ENCODE data around the gene CRNKL1.
A peak's percentile ranks its signal among the peaks of the same experiment; 100 is the strongest.

Gene CRNKL1

GRCh38 chr20:20052074-20052970, at the start of gene CRNKL1, which contains the start of gene CFAP61:
TSS of gene CRNKL1 (minus strand) at chr20:20052466. CDS start at chr20:20052342, 124 bp downstream.
TSS of gene CFAP61 (plus strand) at chr20:20052532. CDS start at chr20:20056654, 4,122 bp downstream.
- DNase-seq = peak; percentile 98 to 99 (median 98)

DNA sequence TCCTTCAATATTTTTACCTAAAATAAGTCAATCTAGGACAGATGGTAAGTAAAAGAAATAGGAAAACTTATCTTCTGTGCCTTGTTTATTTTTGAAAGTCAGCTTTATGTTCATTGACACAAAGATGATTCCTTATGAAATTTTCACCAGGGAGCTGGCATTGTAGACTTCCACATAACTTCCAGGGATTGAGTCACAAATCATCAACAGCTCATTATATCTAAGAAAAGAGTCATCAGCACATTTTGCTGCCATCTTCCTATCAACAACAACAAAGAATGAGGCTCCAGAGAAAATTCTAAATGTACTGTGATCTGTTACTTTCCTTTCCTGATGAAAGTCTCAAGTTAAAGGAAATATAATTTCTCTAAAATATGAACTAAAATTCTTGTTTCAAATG, 48.6 kb upstream of the CRNKL1 start:
- no peak for DNase-seq

DNA sequence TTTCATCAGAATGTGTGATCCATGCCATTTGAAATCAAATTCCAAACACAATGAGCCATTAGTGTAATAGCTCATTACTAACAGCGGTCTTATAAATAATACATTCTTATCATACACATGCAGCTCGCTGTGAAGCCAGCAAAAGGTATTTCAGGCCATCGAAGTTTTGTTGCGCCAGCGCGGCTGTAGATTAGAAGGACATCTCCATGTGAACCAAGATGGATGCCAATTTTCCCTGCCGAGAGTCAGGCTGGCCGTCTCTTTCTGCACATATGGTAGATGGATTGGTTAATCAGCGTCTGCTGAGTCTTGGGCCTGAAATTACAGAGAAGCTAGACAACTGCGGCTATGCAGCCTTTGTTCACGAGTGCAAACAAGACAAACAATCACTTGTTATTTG, 44.2 kb upstream of the CRNKL1 start:
- no peak for DNase-seq

- no peak for DNase-seq
These were observed 43.0 kb upstream of the CRNKL1 start for GRCh38 chr20:20095114-20095872.

GRCh38 chr20:20094410-20094809, 42.1 kb upstream of the CRNKL1 start:
- DNase-seq = no peak

- DNase-seq = no peak
These were observed 40.6 kb upstream of the CRNKL1 start for GRCh38 chr20:20092827-20093226.

GRCh38 chr20:20089939-20090338, 37.7 kb upstream of the CRNKL1 start:
- DNase-seq = peak in 2 of 3 donors; percentile 18 to 30

- DNase-seq = no peak
These were observed 36.8 kb upstream of the CRNKL1 start for GRCh38 chr20:20089018-20089417.

GRCh38 chr20:20085812-20086211, 33.5 kb upstream of the CRNKL1 start:
- DNase-seq = no peak

GRCh38 chr20:20085071-20085470, 32.8 kb upstream of the CRNKL1 start:
- DNase-seq = peak in 1 of 3 donors; percentile 8

GRCh38 chr20:20084296-20084752, 32.1 kb upstream of the CRNKL1 start:
- no peak for DNase-seq

DNA sequence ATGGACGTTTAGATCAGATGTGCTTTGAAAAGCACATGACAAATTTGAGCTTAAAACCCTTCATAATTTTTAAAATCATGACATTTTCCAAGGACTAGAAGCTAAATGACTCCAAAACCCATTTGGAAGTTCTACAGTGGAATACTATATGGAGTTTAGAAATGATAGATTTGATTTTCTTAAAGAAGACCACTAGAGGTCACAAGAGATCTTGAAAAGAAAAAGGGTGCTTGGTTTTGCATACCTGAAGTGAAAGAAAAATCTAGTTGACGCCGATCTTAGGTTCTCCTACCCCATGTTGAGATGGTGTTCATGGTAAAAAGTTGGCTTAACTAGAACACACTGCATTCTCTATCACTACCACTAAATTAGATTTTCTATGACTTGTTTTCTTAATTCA, 31.5 kb upstream of the CRNKL1 start:
- peak; percentile 36 to 73 (median 66) for DNase-seq

GRCh38 chr20:20079102-20079784, 27.0 kb upstream of the CRNKL1 start:
- no peak for DNase-seq

- DNase-seq = no peak
These were observed 25.8 kb upstream of the CRNKL1 start for GRCh38 chr20:20078041-20078440.

DNA sequence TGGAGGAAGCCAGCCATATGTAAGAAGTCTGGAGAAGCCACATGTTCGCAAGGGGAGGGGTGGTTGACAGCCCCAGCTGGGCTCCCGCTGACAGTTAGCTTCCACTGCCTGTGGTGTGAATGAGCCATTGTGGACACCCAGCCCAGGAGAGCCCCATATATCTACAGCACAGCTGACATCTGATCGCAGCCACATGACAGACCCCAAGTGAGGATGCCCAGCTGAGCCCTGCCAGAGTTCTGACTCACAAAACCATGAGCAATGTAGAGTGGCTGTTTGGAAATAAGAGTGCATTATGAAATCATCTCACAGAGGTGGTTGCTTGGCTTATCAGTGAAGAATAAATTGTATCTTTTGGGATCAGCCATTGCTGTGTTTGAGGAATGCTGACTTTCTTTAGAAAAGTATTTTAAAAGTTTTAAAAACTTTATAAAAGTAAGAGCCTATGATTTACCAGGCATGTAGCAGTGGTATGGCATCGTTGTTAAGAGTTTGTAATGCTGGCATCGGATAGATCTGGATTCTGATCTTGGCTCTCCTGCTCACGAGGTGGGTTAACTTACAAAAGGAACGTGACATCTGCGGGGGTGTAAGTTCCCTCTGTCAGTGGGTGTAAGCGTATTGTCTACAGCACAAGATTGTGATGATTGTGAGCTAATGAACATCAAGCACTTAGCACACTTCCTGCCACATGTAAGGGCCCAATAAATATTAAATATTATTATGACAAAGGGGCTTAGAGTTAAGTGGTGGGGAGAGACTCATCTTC, 24.2 kb upstream of the CRNKL1 start:
- DNase-seq = peak; percentile 60 to 73 (median 68)

DNA sequence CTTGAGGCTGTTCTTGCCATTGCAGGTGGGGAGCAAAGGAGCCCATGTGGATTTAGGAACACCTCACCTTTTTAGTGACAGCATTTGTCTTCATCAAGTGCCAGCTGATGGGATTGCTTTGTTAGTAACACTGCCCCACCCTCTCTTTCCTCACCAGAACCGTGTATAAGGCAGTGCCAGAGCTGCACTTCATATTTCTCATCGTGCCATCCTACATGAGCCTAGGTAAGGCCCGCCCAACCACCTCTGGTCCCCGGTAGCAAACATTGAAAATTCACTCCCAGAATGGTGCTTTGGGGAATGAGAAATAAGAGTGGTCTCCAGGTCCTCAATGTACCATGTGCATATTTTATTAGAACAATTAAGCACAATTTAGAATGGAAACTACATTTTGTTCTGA, 22.8 kb upstream of the CRNKL1 start:
- DNase-seq = no peak

GRCh38 chr20:20073801-20074371, 21.6 kb upstream of the CRNKL1 start:
- no peak for DNase-seq

- DNase-seq = peak in 2 of 3 donors; percentile 15 to 29
These were observed 18.8 kb upstream of the CRNKL1 start for GRCh38 chr20:20070871-20071726.

GRCh38 chr20:20065361-20065760, 13.1 kb upstream of the CRNKL1 start:
- no peak for DNase-seq

- no peak for DNase-seq
These were observed 11.9 kb upstream of the CRNKL1 start for GRCh38 chr20:20063941-20064702.
